ENCODE measurements around the gene SIM1. TPM values are rescaled to one million over a fixed set of nuclear protein-coding genes. Genes with fewer than 3 reads are reported as not detected.

The SIM1 gene
- total RNA-seq, 2 donors from 2014 or later: not detected

DNA sequence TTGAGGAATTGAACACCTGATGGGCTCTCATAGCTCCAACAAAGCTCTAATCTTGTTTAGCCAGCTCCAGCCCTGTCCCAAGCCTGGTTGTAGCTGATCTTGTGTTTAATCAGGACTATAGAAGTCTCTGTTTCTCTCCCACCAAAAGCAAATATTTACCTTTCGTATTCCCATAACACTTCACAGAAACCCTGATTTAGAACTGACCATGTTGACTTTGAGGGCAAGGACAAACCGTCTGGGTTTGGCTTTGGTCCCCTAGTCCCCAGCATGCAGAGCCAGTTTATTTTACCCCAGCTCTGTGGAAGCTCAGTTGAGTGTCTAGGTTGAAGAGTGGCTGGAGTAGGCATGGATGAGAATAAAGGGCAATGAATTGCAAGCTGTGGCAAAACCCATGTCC, 18.0 kb upstream of the SIM1 start:
- Histone ChIP-seq H3K27ac (no peak overlapping the region), H3K4me1 (ENCODE audit: control insufficient read depth in 1 of 2, low read depth in 2 of 2) (no peaks in the 10 kb centered on the region), H3K36me3 (no peaks in the 10 kb centered on the region), H3K9me3 (no peaks in the 10 kb centered on the region), H3K4me3 (no peak overlapping the region), H3K27me3 (replicated peaks; ENCODE audit: insufficient read depth) (no peaks in the 10 kb centered on the region)
- ATAC-seq (ENCODE audit: insufficient number of reproducible peaks, low FRiP score, low read depth): no peak
- DNase-seq (ENCODE audit: low spot score): no peak
- TF ChIP-seq, protein P1, sequence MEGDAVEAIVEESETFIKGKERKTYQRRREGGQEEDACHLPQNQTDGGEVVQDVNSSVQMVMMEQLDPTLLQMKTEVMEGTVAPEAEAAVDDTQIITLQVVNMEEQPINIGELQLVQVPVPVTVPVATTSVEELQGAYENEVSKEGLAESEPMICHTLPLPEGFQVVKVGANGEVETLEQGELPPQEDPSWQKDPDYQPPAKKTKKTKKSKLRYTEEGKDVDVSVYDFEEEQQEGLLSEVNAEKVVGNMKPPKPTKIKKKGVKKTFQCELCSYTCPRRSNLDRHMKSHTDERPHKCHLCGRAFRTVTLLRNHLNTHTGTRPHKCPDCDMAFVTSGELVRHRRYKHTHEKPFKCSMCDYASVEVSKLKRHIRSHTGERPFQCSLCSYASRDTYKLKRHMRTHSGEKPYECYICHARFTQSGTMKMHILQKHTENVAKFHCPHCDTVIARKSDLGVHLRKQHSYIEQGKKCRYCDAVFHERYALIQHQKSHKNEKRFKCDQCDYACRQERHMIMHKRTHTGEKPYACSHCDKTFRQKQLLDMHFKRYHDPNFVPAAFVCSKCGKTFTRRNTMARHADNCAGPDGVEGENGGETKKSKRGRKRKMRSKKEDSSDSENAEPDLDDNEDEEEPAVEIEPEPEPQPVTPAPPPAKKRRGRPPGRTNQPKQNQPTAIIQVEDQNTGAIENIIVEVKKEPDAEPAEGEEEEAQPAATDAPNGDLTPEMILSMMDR (IDR thresholded peaks at IDR 0.05): no peak

DNA sequence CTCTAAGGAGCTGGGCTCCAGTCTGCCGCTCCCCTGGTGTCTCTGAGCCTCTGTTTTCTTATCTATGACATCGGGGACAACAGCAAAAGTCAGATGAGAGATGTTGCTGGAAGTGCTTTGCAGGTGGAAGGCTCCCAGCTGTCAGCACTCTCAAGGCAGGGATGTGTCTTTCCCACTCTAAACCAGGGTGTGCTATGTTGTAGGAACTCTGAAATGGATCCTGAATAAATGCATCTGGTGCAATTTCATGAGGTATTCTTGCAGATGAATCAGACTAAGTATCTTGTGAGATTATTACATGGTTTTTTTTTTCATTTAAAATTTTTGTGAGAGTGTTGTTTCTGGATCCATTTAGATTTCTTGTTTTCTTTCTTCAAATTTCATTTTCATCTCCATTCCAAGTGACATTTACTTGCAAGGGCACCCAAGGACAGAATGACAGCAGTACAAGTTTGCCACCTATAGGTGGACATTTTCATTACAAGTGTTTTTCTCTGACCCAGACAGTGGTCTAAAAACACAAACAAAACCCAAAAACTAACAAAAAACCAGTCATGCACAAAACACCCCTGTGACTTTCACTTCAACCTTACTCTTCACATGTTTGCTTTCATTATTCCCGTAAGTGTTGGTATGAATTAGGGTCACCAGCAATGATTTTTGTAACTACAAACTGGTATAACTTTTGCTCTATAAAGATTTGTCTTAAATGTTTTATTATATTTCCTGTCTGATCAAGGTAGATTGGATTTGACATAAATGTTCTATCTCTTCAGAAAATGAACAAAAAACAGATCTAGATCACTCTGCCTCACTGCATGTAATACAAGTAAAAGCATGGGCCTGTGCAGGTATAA, 14.7 kb upstream of the SIM1 start:
- Histone ChIP-seq H3K36me3 (no peaks in the 10 kb centered on the region), H3K27me3 (replicated peaks; ENCODE audit: insufficient read depth) (no peaks in the 10 kb centered on the region), H3K4me1 (ENCODE audit: control insufficient read depth in 1 of 2, low read depth in 2 of 2) (no peaks in the 10 kb centered on the region), H3K4me3 (no peak overlapping the region), H3K27ac (no peak overlapping the region), H3K9me3 (no peaks in the 10 kb centered on the region)
- DNase-seq (ENCODE audit: low spot score) (no peak), ATAC-seq (ENCODE audit: insufficient number of reproducible peaks, low FRiP score, low read depth) (no peak)
- TF ChIP-seq, protein P1 (IDR thresholded peaks at IDR 0.05): peak; percentile 71

DNA sequence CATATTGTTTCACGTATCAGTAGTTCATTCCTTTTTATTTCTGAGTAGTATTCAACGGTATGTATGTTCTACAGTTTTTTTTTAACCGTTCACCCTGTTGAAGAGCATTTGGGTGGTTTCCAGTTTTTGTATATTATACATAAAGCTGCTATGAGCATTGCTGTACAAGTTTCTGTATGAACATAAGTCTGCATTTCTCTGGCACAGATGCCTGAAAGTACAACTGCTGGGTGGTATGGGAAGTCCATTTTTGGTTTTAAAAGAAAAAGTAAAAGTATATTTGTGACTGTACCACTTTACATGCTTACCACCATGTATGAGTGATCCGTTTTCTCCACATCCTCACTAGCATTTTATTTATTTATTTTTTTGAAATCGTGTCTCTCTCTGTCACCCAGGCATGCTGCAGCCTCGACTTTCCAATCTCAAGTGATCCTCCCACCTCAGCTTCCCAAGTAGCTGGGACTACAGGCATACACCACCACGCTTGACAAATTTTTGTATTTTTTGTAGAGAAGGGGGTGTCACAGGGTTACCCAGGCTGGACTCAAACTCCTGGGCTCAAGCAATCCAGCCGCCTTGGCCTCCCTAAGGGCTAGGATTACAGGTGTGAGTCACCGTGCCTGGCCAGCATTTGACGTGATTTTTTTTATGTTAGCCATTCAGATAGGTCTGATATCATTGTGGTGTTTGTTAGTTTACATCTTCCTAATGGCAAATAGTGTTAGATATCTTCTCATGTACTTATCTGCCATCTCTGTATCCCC, 11.0 kb upstream of the SIM1 start:
- H3K4me1 ChIP-seq (ENCODE audit: control insufficient read depth in 1 of 2, low read depth in 2 of 2): no peaks in the 10 kb centered on the region
- ATAC-seq (ENCODE audit: insufficient number of reproducible peaks, low FRiP score, low read depth): no peak
- no peak for DNase-seq (ENCODE audit: low spot score)
- H3K27me3 ChIP-seq (replicated peaks; ENCODE audit: insufficient read depth): no peaks in the 10 kb centered on the region
- H3K27ac ChIP-seq: no peak overlapping the region
- no peak overlapping the region for H3K4me3 ChIP-seq
- H3K36me3 ChIP-seq: no peaks in the 10 kb centered on the region
- TF ChIP-seq, protein P1 (IDR thresholded peaks at IDR 0.05): no peak
- no peaks in the 10 kb centered on the region for H3K9me3 ChIP-seq

DNA sequence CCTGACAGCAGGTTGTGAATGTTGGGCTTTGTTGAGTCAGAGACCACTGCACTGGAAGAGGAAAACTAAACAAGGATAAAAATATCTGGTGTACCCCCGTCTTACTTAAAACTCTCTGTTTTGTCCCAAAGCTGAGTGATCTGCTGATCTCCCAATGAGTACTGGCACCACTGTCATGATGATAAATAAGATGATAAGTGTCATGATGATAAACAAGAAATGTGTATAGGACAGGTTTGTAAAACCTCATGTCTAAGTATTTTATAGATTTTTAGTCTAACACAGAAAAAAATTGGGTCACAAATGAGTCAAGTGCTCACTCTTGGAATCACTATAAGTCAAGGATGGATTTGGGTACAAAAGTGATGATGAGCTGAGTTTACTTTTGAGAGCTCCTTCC, 8.5 kb upstream of the SIM1 start:
- Histone ChIP-seq H3K27me3 (replicated peaks; ENCODE audit: insufficient read depth) (peaks cover 2% of the 10 kb centered on the region), H3K9me3 (no peaks in the 10 kb centered on the region), H3K36me3 (no peaks in the 10 kb centered on the region), H3K4me1 (ENCODE audit: control insufficient read depth in 1 of 2, low read depth in 2 of 2) (no peaks in the 10 kb centered on the region), H3K4me3 (no peak overlapping the region), H3K27ac (no peak overlapping the region)
- TF ChIP-seq, protein P1 (IDR thresholded peaks at IDR 0.05): no peak
- ATAC-seq (ENCODE audit: insufficient number of reproducible peaks, low FRiP score, low read depth) (no peak), DNase-seq (ENCODE audit: low spot score) (no peak)

DNA sequence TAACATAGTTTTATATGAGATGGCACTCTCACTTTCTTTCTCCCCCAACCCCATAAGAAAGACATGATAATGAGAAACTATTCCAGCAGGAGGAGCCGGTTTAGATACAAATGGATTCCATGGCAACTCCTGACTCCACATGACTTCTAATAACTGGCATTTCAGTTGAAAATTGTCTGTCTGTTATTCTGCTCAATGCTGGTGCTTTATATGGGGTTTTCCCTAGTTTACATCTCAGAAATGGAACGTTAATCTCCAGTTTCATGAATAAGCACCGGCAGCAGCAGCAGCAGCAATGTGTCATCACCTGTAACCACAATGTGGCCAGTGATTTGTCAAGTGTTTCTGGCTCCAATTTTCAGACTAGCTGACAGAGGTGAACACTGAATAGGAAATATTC, 8.0 kb upstream of the SIM1 start:
- Histone ChIP-seq H3K4me1 (ENCODE audit: control insufficient read depth in 1 of 2, low read depth in 2 of 2) (no peaks in the 10 kb centered on the region), H3K4me3 (no peak overlapping the region), H3K36me3 (no peaks in the 10 kb centered on the region), H3K27me3 (replicated peaks; ENCODE audit: insufficient read depth) (peaks cover 7% of the 10 kb centered on the region), H3K9me3 (no peaks in the 10 kb centered on the region), H3K27ac (no peak overlapping the region)
- DNase-seq (ENCODE audit: low spot score) (no peak), ATAC-seq (ENCODE audit: insufficient number of reproducible peaks, low FRiP score, low read depth) (no peak)
- TF ChIP-seq, protein P1 (IDR thresholded peaks at IDR 0.05): no peak
